Keratinocyte (primary cell): ENCODE results near the gene DDRGK1. TPM values are rescaled to one million over a fixed set of nuclear protein-coding genes. Genes with fewer than 3 reads are reported as not detected.

Experiments
- DNase-seq: peaks from one replicate; pipeline ENCODE4 v3.0.0-alpha.2; 2011; ENCODE audit warnings: low read depth, missing footprints, low spot score
- FAIRE-seq: peaks from 2 replicates; lab custom pipeline; 2011; peaks lifted over from hg19 to GRCh38; lab: Jason Lieb, UNC
- H2AFZ ChIP-seq: 2 replicates; pipeline ENCODE4 v1.6.0; 2012; ENCODE audit warnings: low read length, control low read depth, inconsistent platforms; ENCODE audit not compliant: control insufficient read depth
- H3K27ac ChIP-seq: 2 replicates; pipeline ENCODE4 v1.5.1; 2011; ENCODE audit warnings: low read length; ENCODE audit not compliant: control insufficient read depth, insufficient read depth
- H3K27me3 ChIP-seq: 3 replicates; pipeline ENCODE4 v1.6.0; 2011; ENCODE audit warnings: low read length; ENCODE audit not compliant: control insufficient read depth, insufficient read depth; ENCODE audit errors: extremely low read depth
- H3K36me3 ChIP-seq, 2 experiments: 2 replicates in 1 of 2; 3 replicates in 1 of 2; pipeline ENCODE4 v1.5.1; 2011; ENCODE audit warnings: low read length in 2 of 2, mild to moderate bottlenecking in 1 of 2; ENCODE audit not compliant: control insufficient read depth in 2 of 2, insufficient read depth in 2 of 2; ENCODE audit errors: extremely low read depth in 1 of 2
- H3K4me1 ChIP-seq: 3 replicates; pipeline ENCODE4 v1.5.1; 2011; ENCODE audit warnings: low read length; ENCODE audit not compliant: control insufficient read depth, insufficient read depth; ENCODE audit errors: extremely low read depth
- H3K4me2 ChIP-seq: 3 replicates; pipeline ENCODE4 v1.6.0; 2011; ENCODE audit warnings: low read depth, low read length; ENCODE audit not compliant: control insufficient read depth, insufficient read depth; ENCODE audit errors: extremely low read depth
- H3K4me3 ChIP-seq, 3 experiments: fragments of 200-600 bp in 1 of 3; sonication (generic) in 1 of 3; 2 replicates in 2 of 3; 3 replicates in 1 of 3; pipeline ENCODE4 v1.5.1; 2011 to 2016; ENCODE audit warnings: low read length in 3 of 3, mild to moderate bottlenecking in 3 of 3, control low read depth in 2 of 3, inconsistent platforms in 1 of 3, low read depth in 1 of 3, mixed read lengths in 1 of 3, mixed run types in 1 of 3, moderate library complexity in 1 of 3; ENCODE audit not compliant: control insufficient read depth in 2 of 3, insufficient read depth in 2 of 3; ENCODE audit errors: extremely low read depth in 1 of 3
- H3K79me2 ChIP-seq: 2 replicates; pipeline ENCODE4 v1.6.0; 2012; ENCODE audit warnings: low read length; ENCODE audit not compliant: control insufficient read depth, insufficient read depth
- H3K9ac ChIP-seq: 3 replicates; pipeline ENCODE4 v1.6.0; 2011; ENCODE audit warnings: low read length; ENCODE audit not compliant: control insufficient read depth, insufficient read depth; ENCODE audit errors: extremely low read depth
- H3K9me1 ChIP-seq: 3 replicates; pipeline ENCODE4 v1.6.0; 2011; ENCODE audit warnings: low read length; ENCODE audit not compliant: control insufficient read depth, insufficient read depth; ENCODE audit errors: extremely low read depth
- H3K9me3 ChIP-seq: 2 replicates; pipeline ENCODE4 v1.5.1; 2012; ENCODE audit warnings: low read depth, low read length; ENCODE audit not compliant: control insufficient read depth
- H4K20me1 ChIP-seq: 3 replicates; pipeline ENCODE4 v1.6.0; 2011; ENCODE audit warnings: low read length; ENCODE audit not compliant: control insufficient read depth, insufficient read depth; ENCODE audit errors: extremely low read depth
- EZH2 ChIP-seq: IDR thresholded peaks from one replicate; pipeline ENCODE4 v1.6.1; 2012; ENCODE audit warnings: inconsistent platforms, mild to moderate bottlenecking, low read length, moderate library complexity
- dilution Hi-C: fragments of 300-500 bp; cut with MboI; formaldehyde crosslinking; loops from one replicate; pipeline ENCODE4 v1.7.0; 2020; ENCODE audit warnings: low sequenced_read_pairs; ENCODE audit not compliant: extremely low pct_ligation_motif_present
- polyA plus RNA-seq, 5 experiments: library from polyadenylated mRNA; depleted of rRNA in 3 of 5; stranded (reverse) in 3 of 5; stranded (forward) in 1 of 5; unstranded in 1 of 5; fragments of >200 nt; gene quantifications; 1 replicate in 1 of 5; 2 replicates in 3 of 5; 3 replicates in 1 of 5; pipeline versions ENCODE4 v1.2.1 to v1.2.3, GENCODE V29; 2011 to 2012; ENCODE audit warnings: missing spikeins in 2 of 5, low read depth in 1 of 5, low replicate concordance in 1 of 5
- TF ChIP-seq, protein P1 (sequence below), 3 experiments: IDR thresholded peaks in 1 of 3; conservative IDR thresholded peaks in 1 of 3; optimal IDR thresholded peaks in 1 of 3; 2 replicates in 2 of 3; 3 replicates in 1 of 3; pipeline versions ENCODE3 to v1.5.1; 2011; ENCODE audit warnings: low read length in 3 of 3, mild to moderate bottlenecking in 3 of 3, moderate library complexity in 2 of 3, control low read depth in 1 of 3, inconsistent platforms in 1 of 3; ENCODE audit not compliant: insufficient read depth in 2 of 3; ENCODE audit errors: extremely low read depth in 1 of 3

Gene DDRGK1
- polyA plus RNA-seq, 1 donor (not counting 4 experiments of a cell fraction or from before 2014, with no cell fraction given): 32.2 TPM

DNA sequence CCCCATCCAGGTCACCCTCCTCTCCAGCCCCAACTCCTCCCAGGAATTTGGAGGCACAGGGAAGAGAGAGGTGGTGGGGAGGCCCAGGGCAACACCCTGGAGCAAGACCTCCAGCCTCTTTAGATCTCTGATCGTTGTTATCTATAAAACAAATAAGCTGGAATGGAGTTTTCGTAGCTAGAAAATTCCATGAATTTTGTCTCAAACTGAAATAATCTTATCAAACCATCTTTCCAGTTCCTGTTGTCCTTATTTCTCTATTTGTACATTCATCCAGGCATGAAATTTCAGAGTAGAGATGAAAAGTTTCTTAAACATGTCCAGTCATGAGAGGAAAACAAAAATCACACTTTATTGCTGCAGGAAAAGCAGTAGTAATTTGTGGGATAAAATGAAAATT, 40.7 kb upstream of the DDRGK1 start:
- Histone ChIP-seq H3K4me2 (no peak overlapping the region), H3K27ac (no peak overlapping the region), H3K36me3 (peaks cover 0 to 2% of the 10 kb centered on the region in 2 experiments), H3K4me3 (no peak overlapping the region), H3K4me1 (peaks cover 5% of the 10 kb centered on the region), H3K9ac (no peak overlapping the region), H3K79me2 (no peaks in the 10 kb centered on the region), H3K27me3 (no peaks in the 10 kb centered on the region), H3K9me1 (no peaks in the 10 kb centered on the region), H2AFZ (no peak overlapping the region), H3K9me3 (no peaks in the 10 kb centered on the region), H4K20me1 (no peaks in the 10 kb centered on the region)
- FAIRE-seq (no peak), DNase-seq (no peak)
- dilution Hi-C loops: no loop called here
- TF ChIP-seq, protein P1, sequence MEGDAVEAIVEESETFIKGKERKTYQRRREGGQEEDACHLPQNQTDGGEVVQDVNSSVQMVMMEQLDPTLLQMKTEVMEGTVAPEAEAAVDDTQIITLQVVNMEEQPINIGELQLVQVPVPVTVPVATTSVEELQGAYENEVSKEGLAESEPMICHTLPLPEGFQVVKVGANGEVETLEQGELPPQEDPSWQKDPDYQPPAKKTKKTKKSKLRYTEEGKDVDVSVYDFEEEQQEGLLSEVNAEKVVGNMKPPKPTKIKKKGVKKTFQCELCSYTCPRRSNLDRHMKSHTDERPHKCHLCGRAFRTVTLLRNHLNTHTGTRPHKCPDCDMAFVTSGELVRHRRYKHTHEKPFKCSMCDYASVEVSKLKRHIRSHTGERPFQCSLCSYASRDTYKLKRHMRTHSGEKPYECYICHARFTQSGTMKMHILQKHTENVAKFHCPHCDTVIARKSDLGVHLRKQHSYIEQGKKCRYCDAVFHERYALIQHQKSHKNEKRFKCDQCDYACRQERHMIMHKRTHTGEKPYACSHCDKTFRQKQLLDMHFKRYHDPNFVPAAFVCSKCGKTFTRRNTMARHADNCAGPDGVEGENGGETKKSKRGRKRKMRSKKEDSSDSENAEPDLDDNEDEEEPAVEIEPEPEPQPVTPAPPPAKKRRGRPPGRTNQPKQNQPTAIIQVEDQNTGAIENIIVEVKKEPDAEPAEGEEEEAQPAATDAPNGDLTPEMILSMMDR (optimal IDR thresholded peaks at IDR 0.05 in 1 of 3, IDR thresholded peaks at IDR 0.05 in 1 of 3, conservative IDR thresholded peaks at IDR 0.05 in 1 of 3; ENCODE audit: extremely low read depth in 1 of 3, insufficient read depth in 2 of 3, low read length in 3 of 3): no peak
- TF ChIP-seq EZH2: no peak

GRCh38 chr20:3244613-3245012, 40.1 kb upstream of the DDRGK1 start:
- dilution Hi-C loops: no loop called here
- H3K9me3 ChIP-seq: no peaks in the 10 kb centered on the region
- H3K4me2 ChIP-seq: no peak overlapping the region
- no peak overlapping the region for H3K27ac ChIP-seq
- TF ChIP-seq, protein P1 (optimal IDR thresholded peaks at IDR 0.05 in 1 of 3, IDR thresholded peaks at IDR 0.05 in 1 of 3, conservative IDR thresholded peaks at IDR 0.05 in 1 of 3; ENCODE audit: extremely low read depth in 1 of 3, insufficient read depth in 2 of 3, low read length in 3 of 3): no peak
- no peak for TF ChIP-seq EZH2
- peaks cover 0 to 2% of the 10 kb centered on the region in 2 experiments for H3K36me3 ChIP-seq
- no peak overlapping the region for H3K4me3 ChIP-seq
- H3K9me1 ChIP-seq: no peaks in the 10 kb centered on the region
- no peaks in the 10 kb centered on the region for H3K27me3 ChIP-seq
- FAIRE-seq: no peak
- no peak overlapping the region for H3K9ac ChIP-seq
- H2AFZ ChIP-seq: no peak overlapping the region
- no peak for DNase-seq
- peaks cover 7% of the 10 kb centered on the region for H3K4me1 ChIP-seq
- no peaks in the 10 kb centered on the region for H4K20me1 ChIP-seq
- no peaks in the 10 kb centered on the region for H3K79me2 ChIP-seq
